Lung (tissue), 12 donors: Measurements from ENCODE around the gene DNAH1. TPM values are rescaled to one million over a fixed set of nuclear protein-coding genes. Genes with fewer than 3 reads are reported as not detected.

ENCODE experiments used
- ATAC-seq: fragments of 200-7000 bp; cut with Tn5 transposase; one replicate; pipeline ENCODE4 v1.9.1; 2020; ENCODE audit warnings: moderate number of reproducible peaks; ENCODE audit not compliant: insufficient read depth, low FRiP score
- DNase-seq, 3 donors: peaks; one replicate each; pipeline ENCODE4 v3.0.0-alpha.2; 2013 to 2017
- H3K27ac ChIP-seq, 2 donors: one replicate each; pipeline ENCODE4 v1.5.1; 2013; ENCODE audit warnings: mild to moderate bottlenecking in 2 of 2, moderate library complexity in 2 of 2, control low read depth in 1 of 2, inconsistent platforms in 1 of 2, low read depth in 1 of 2, low read length in 1 of 2
- H3K27me3 ChIP-seq, 3 donors: one replicate each; pipeline ENCODE4 v1.5.1; 2013; ENCODE audit warnings: low read length in 2 of 3; ENCODE audit not compliant: control insufficient read depth in 3 of 3, insufficient read depth in 3 of 3
- H3K36me3 ChIP-seq, 4 donors: one replicate each; pipeline ENCODE4 v1.5.1; 2013; ENCODE audit warnings: low read length in 4 of 4, mild to moderate bottlenecking in 1 of 4, moderate library complexity in 1 of 4; ENCODE audit not compliant: control insufficient read depth in 4 of 4, insufficient read depth in 4 of 4
- H3K4me1 ChIP-seq, 5 donors: one replicate each; pipeline ENCODE4 v1.5.1; 2013; ENCODE audit warnings: low read length in 5 of 5, mild to moderate bottlenecking in 2 of 5, moderate library complexity in 1 of 5; ENCODE audit not compliant: control insufficient read depth in 5 of 5, insufficient read depth in 5 of 5
- H3K4me3 ChIP-seq: one replicate; pipeline ENCODE4 v1.5.1; 2013; ENCODE audit warnings: mild to moderate bottlenecking, control low read depth, moderate library complexity
- H3K9ac ChIP-seq, 2 donors: one replicate each; pipeline ENCODE4 v1.5.1; 2013; ENCODE audit warnings: low read length in 2 of 2, control low read depth in 1 of 2; ENCODE audit not compliant: insufficient read depth in 1 of 2
- H3K9me3 ChIP-seq, 4 donors: one replicate each; pipeline ENCODE4 v1.5.1; 2013; ENCODE audit warnings: low read length in 3 of 4, mild to moderate bottlenecking in 1 of 4, moderate library complexity in 1 of 4; ENCODE audit not compliant: control insufficient read depth in 4 of 4, insufficient read depth in 3 of 4
- WGBS, 2 donors: extraction: QIAGEN DNeasy Blood & Tissue Kit; methylation state at CpG; one replicate each; pipeline ENCODE4 v1.1.7; 2013; 5-methylcytosine and 5-hydroxymethylcytosine counted together
- polyA plus RNA-seq, 2 donors: library from polyadenylated mRNA; stranded (reverse); fragments of 200-250 nt; gene quantifications; one replicate each; pipeline ENCODE4 v1.2.1, GENCODE V29; 2013
- total RNA-seq, 2 donors: library from RNA; depleted of rRNA in 1 of 2; stranded (reverse); fragments of >200 nt in 1 of 2; gene quantifications; one replicate each; pipeline ENCODE4 v1.2.1, GENCODE V29; 2014 to 2021
- TF ChIP-seq, protein P1 (sequence below): IDR thresholded peaks from 2 replicates; pipeline ENCODE4 v1.5.1; 2012; ENCODE audit warnings: mild to moderate bottlenecking; ENCODE audit errors: control extremely low read depth, extremely low read depth
- donor health status: control.
- donor health status: control.
- donor health status: Bipolar disorder and iron deficiency.
- donor health status: healthy.
- donor health status: DM: yes; HTN: yes; CAD: no.

DNAH1 gene
- total and polyA plus RNA-seq, 4 donors = 6.1 to 21.5 (median 11.4) TPM

GRCh38 chr3:52403271-52403841, 87.2 kb downstream of the DNAH1 start:
- Histone ChIP-seq H3K36me3 (peaks cover 19 to 80% (median 48%) of the 10 kb centered on the region in 4 donors), H3K4me3 (no peak overlapping the region), H3K9me3 (no peaks in the 10 kb centered on the region), H3K9ac (no peak overlapping the region), H3K27me3 (no peaks in the 10 kb centered on the region), H3K4me1 (peaks cover 0 to 2% (median 0%) of the 10 kb centered on the region in 5 donors), H3K27ac (no peak overlapping the region)
- DNase-seq = no peak
- WGBS, 2 donors = 96 to 97% methylated on average over 19 of the region's 19 CpGs
- TF ChIP-seq, protein P1, sequence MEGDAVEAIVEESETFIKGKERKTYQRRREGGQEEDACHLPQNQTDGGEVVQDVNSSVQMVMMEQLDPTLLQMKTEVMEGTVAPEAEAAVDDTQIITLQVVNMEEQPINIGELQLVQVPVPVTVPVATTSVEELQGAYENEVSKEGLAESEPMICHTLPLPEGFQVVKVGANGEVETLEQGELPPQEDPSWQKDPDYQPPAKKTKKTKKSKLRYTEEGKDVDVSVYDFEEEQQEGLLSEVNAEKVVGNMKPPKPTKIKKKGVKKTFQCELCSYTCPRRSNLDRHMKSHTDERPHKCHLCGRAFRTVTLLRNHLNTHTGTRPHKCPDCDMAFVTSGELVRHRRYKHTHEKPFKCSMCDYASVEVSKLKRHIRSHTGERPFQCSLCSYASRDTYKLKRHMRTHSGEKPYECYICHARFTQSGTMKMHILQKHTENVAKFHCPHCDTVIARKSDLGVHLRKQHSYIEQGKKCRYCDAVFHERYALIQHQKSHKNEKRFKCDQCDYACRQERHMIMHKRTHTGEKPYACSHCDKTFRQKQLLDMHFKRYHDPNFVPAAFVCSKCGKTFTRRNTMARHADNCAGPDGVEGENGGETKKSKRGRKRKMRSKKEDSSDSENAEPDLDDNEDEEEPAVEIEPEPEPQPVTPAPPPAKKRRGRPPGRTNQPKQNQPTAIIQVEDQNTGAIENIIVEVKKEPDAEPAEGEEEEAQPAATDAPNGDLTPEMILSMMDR = no peak
- no peak for ATAC-seq

DNA sequence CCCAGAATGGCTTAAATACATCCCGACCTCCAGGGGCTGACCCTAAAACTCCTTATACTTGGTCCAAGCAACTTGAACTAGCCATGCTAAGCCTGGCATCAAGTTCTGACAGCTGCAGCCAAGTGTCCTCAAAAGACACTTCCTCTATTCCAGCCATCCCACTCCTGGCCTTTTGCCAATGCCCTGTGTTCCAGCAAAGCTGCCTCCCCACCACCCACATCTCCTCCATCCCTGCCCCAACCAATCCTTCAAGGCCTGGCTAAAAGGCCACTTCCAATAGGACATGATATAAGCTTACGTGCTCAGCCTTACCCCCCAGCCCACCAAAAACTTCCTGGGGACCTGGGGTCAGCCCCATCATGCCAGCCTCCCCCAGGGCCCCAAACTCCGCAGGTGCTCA, 87.8 kb downstream of the DNAH1 start:
- DNase-seq = no peak

GRCh38 chr3:52404391-52404790, 88.3 kb downstream of the DNAH1 start:
- Histone ChIP-seq H3K9ac (no peak overlapping the region), H3K36me3 (peaks cover 19 to 74% (median 49%) of the 10 kb centered on the region in 4 donors), H3K27me3 (no peaks in the 10 kb centered on the region), H3K9me3 (no peaks in the 10 kb centered on the region), H3K4me1 (peaks cover 4 to 13% (median 7%) of the 10 kb centered on the region in 5 donors), H3K4me3 (no peak overlapping the region), H3K27ac (no peak overlapping the region)
- ATAC-seq = no peak
- WGBS, 2 donors = 92 to 96% methylated on average over 10 of the region's 10 CpGs
- TF ChIP-seq, protein P1 = no peak
- DNase-seq = no peak

More for the DNA sequence above, 87.8 kb downstream of the DNAH1 start:
- Histone ChIP-seq H3K9ac (no peak overlapping the region), H3K9me3 (no peaks in the 10 kb centered on the region), H3K27ac (no peak overlapping the region), H3K27me3 (no peaks in the 10 kb centered on the region), H3K4me1 (peaks cover under 1 to 8% (median 6%) of the 10 kb centered on the region in 5 donors), H3K4me3 (no peak overlapping the region), H3K36me3 (peaks cover 19 to 74% (median 51%) of the 10 kb centered on the region in 4 donors)
- TF ChIP-seq, protein P1 = no peak
- 87 to 100% methylated on average over 3 of the region's 3 CpGs for WGBS, 2 donors
- ATAC-seq = no peak

- no peak overlapping the region for H3K4me3 ChIP-seq
- no peak overlapping the region for H3K27ac ChIP-seq
- no peaks in the 10 kb centered on the region for H3K9me3 ChIP-seq
- ATAC-seq = no peak
- TF ChIP-seq, protein P1 = no peak
- H3K27me3 ChIP-seq = no peaks in the 10 kb centered on the region
- 95 to 97% methylated on average over 6 of the region's 6 CpGs for WGBS, 2 donors
- peaks cover 4 to 14% (median 7%) of the 10 kb centered on the region in 5 donors for H3K4me1 ChIP-seq
- H3K9ac ChIP-seq = no peak overlapping the region
- no peak for DNase-seq
- H3K36me3 ChIP-seq = peaks cover 19 to 71% (median 49%) of the 10 kb centered on the region in 4 donors
These were observed 88.9 kb downstream of the DNAH1 start for GRCh38 chr3:52405066-52405465.
